Thyroid gland (tissue), 4 donors: ENCODE data around the gene BCL2L2. TPM values are rescaled to one million over a fixed set of nuclear protein-coding genes. Genes with fewer than 3 reads are reported as not detected.

ENCODE experiments used
- DNase-seq, 2 donors: peaks; one replicate each; pipeline ENCODE4 v3.0.0-alpha.2; 2019
- H3K27ac ChIP-seq, 3 donors: fragments of 200-600 bp; sonication (generic); 1 replicate in 2 of 3; 2 replicates in 1 of 3; pipeline ENCODE4 v1.5.1; 2016 to 2019; ENCODE audit warnings: mild to moderate bottlenecking in 1 of 3, moderate library complexity in 1 of 3
- H3K27me3 ChIP-seq: fragments of 200-600 bp; sonication (generic); one replicate; pipeline ENCODE4 v1.5.1; 2019
- H3K36me3 ChIP-seq, 2 donors: fragments of 200-600 bp; sonication (generic); one replicate each; pipeline ENCODE4 v1.5.1; 2016 to 2019
- H3K4me1 ChIP-seq, 2 donors: fragments of 200-600 bp; sonication (generic); one replicate each; pipeline ENCODE4 v1.5.1; 2017 to 2019
- H3K4me3 ChIP-seq, 3 donors: fragments of 200-600 bp; sonication (generic); replicated peaks in 1 of 3; 1 replicate in 2 of 3; 2 replicates in 1 of 3; pipeline ENCODE4 v1.5.1; 2016; ENCODE audit warnings: mild to moderate bottlenecking in 1 of 3
- H3K9me3 ChIP-seq: fragments of 200-600 bp; sonication (generic); one replicate; pipeline ENCODE4 v1.5.1; 2017
- CTCF ChIP-seq, 6 experiments: fragments of 200-600 bp in 3 of 6; fragments of 450-650 bp in 3 of 6; sonication (generic) in 3 of 6; IDR thresholded peaks; one replicate each; pipeline ENCODE4 v1.5.1; 2016 to 2019; ENCODE audit warnings: antibody characterized with exemption in 6 of 6, mild to moderate bottlenecking in 2 of 6, inconsistent platforms in 1 of 6, moderate library complexity in 1 of 6
- POLR2A ChIP-seq, 2 donors: fragments of 450-650 bp; IDR thresholded peaks; one replicate each; pipeline ENCODE4 v1.6.1; 2017; ENCODE audit warnings: antibody characterized with exemption in 2 of 2, mild to moderate bottlenecking in 2 of 2, moderate library complexity in 1 of 2
- WGBS, 2 donors: methylation state at CpG; one replicate each; pipeline ENCODE4 v1.1.5; 2017; 5-methylcytosine and 5-hydroxymethylcytosine counted together
- intact Hi-C: fragments of 100-400 bp; cut with DNase I; formaldehyde crosslinking; loops from one replicate; pipeline ENCODE4 v1.15.1; 2023
- total RNA-seq, 4 donors: library from RNA; depleted of rRNA; stranded (reverse); fragments of >200 nt; gene quantifications; one replicate each; pipeline ENCODE4 v1.2.3, GENCODE V29; 2016

The BCL2L2 gene
- total RNA-seq, 4 donors from 2014 or later, result 37.3 to 52.8 (median 46.1) TPM

DNA sequence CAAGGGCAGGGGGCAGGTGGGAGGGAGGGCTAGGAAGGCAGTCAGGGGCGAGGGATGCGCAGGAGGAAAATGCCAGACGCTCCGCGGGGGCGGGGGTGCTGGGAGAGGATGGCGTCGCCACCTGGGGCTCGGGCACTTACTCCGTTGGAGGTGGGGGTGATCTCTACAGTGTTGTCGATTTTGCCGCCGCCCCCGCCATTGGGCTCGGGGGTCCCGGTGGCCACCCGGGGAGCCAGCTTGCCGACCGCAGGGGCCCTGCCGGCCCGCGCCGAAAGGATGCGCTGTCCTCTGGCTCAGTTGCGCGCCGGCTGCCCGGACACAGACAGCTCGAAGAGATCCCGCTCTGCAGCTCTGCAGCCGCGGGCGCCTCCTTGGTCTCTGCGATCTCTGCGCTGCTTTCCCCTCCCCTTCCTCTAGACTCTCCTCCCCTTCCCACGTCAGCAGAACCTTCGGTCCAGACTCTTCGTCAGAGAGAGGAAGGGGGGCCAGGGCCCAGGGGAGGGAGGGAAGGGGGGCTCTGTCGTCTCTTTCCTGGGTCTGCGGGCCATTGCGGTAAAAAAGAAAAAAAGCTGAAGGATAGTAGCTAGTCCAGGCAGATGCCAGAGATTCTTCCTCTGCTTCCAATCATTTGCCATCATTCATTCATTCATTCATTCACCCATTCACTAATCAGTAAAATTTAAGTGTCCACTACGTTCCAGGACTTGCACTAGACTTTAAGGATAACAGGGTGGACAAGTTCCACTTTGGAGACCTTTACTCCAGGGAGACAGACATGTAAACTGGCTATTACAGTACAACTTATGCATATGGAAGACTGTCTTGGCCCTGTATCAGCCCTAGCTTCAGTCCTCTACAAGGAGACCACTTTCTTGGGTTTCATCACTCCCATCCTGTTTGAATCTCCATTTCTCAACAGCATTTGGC, 46.1 kb downstream of the BCL2L2 start, which contains the start of gene SLC22A17:
SLC22A17 (minus strand) TSS at position 382 of the 927 bp plus-strand sequence.
- H3K27ac ChIP-seq, result peak within 1 kb of the TSS in 1 of 3 donors; percentile 21

GRCh38 chr14:23353433-23353780, 46.8 kb downstream of the BCL2L2 start:
- intact Hi-C loops, result no loop called here
- H3K27ac ChIP-seq, result peak overlapping the region in 1 of 3 donors; percentile 21
- WGBS, 2 donors, result 71 to 77% methylated on average over 5 of the region's 5 CpGs

More for the DNA sequence above, 46.1 kb downstream of the BCL2L2 start, which contains the start of gene SLC22A17:
- TF ChIP-seq CTCF (IDR thresholded peaks at IDR 0.05) (peak in 1 of 6 experiments; percentile 15), POLR2A (IDR thresholded peaks at IDR 0.05) (peak; percentile 30 to 96)
- DNase-seq, result peak; percentile 81 to 82
- intact Hi-C loops, result no loop called here
- 1 to 2% methylated on average over 7 to 20 of the region's 42 CpGs for WGBS, 2 donors
- H3K4me1 ChIP-seq, result peaks cover 0 to 12% of the 10 kb centered on the region in 2 donors
- no peaks in the 10 kb centered on the region for H3K27me3 ChIP-seq
- no peaks in the 10 kb centered on the region for H3K9me3 ChIP-seq
- H3K36me3 ChIP-seq, result no peaks in the 10 kb centered on the region
- peak within 1 kb of the TSS; percentile 73 to 80 (median 78) for H3K4me3 ChIP-seq

GRCh38 chr14:23354990-23355389, 48.4 kb downstream of the BCL2L2 start:
- intact Hi-C loops, result no loop called here
- 85 to 89% methylated on average over 6 of the region's 6 CpGs for WGBS, 2 donors
- no peaks in the 10 kb centered on the region for H3K9me3 ChIP-seq
- H3K4me1 ChIP-seq, result peaks cover 0 to 12% of the 10 kb centered on the region in 2 donors
- no peak for TF ChIP-seq CTCF (IDR thresholded peaks at IDR 0.05)
- TF ChIP-seq POLR2A (IDR thresholded peaks at IDR 0.05), result no peak
- DNase-seq, result no peak
- H3K36me3 ChIP-seq, result no peaks in the 10 kb centered on the region
- no peak overlapping the region for H3K27ac ChIP-seq
- H3K27me3 ChIP-seq, result no peaks in the 10 kb centered on the region
- no peak overlapping the region for H3K4me3 ChIP-seq

More at GRCh38 chr14:23353433-23353780, 46.8 kb downstream of the BCL2L2 start:
- no peaks in the 10 kb centered on the region for H3K36me3 ChIP-seq
- no peaks in the 10 kb centered on the region for H3K27me3 ChIP-seq
- H3K4me3 ChIP-seq, result no peak overlapping the region
- H3K9me3 ChIP-seq, result no peaks in the 10 kb centered on the region
- H3K4me1 ChIP-seq, result peaks cover 0 to 12% of the 10 kb centered on the region in 2 donors
- no peak for DNase-seq
- no peak for TF ChIP-seq POLR2A (IDR thresholded peaks at IDR 0.05)
- no peak for TF ChIP-seq CTCF (IDR thresholded peaks at IDR 0.05)

GRCh38 chr14:23355871-23356435, 49.3 kb downstream of the BCL2L2 start:
- H3K36me3 ChIP-seq, result no peaks in the 10 kb centered on the region
- WGBS, 2 donors, result 87 to 90% methylated on average over 6 of the region's 6 CpGs
- TF ChIP-seq CTCF (IDR thresholded peaks at IDR 0.05) (no peak), POLR2A (IDR thresholded peaks at IDR 0.05) (no peak)
- no peaks in the 10 kb centered on the region for H3K9me3 ChIP-seq
- H3K4me3 ChIP-seq, result no peak overlapping the region
- H3K27me3 ChIP-seq, result no peaks in the 10 kb centered on the region
- peaks cover 0 to 12% of the 10 kb centered on the region in 2 donors for H3K4me1 ChIP-seq
- intact Hi-C loops, result no loop called here
- no peak for DNase-seq
- H3K27ac ChIP-seq, result no peak overlapping the region

DNA sequence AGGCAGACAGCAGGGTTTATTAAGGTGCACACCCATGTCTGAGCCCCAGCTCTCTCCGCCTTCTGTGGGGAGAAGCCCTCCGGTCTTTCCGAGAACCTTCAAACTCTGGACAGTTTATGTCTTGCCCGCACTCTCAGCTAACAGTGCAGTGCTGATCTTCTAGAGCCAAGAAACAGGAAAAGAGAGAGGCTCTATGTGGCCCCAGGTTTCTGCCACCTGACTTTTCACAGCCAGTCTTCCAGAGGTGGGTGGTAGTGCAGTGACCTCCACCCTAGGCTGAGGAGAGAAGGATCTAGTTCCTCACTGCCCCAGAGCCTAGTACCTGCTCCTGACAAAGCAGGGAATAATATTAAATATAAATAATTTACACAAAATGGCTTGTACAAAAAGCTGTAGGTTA, 50.0 kb downstream of the BCL2L2 start:
- H3K27ac ChIP-seq, result no peak overlapping the region
- H3K4me1 ChIP-seq, result peaks cover 0 to 10% of the 10 kb centered on the region in 2 donors

More for the DNA sequence above, 50.0 kb downstream of the BCL2L2 start:
- H3K4me3 ChIP-seq, result no peak overlapping the region
- no peaks in the 10 kb centered on the region for H3K36me3 ChIP-seq
- 91 to 96% methylated on average over 4 of the region's 4 CpGs for WGBS, 2 donors
- TF ChIP-seq CTCF (IDR thresholded peaks at IDR 0.05) (no peak), POLR2A (IDR thresholded peaks at IDR 0.05) (no peak)
- H3K27me3 ChIP-seq, result no peaks in the 10 kb centered on the region
- H3K9me3 ChIP-seq, result no peaks in the 10 kb centered on the region
- DNase-seq, result no peak
- intact Hi-C loops, result no loop called here
